Kidney (tissue), 14 donors: Measurements from ENCODE around the gene KCTD2. TPM values are rescaled to one million over a fixed set of nuclear protein-coding genes. Genes with fewer than 3 reads are reported as not detected.

ENCODE experiments used
- DNase-seq, 5 donors: peaks; one replicate each; pipeline ENCODE4 v3.0.0-alpha.2; 2013 to 2020
- FAIRE-seq: peaks from 2 replicates; lab custom pipeline; 2012; peaks lifted over from hg19 to GRCh38; lab: Jason Lieb, UNC
- H3K27ac ChIP-seq, 2 donors: one replicate each; pipeline ENCODE4 v1.7.0; 2013; ENCODE audit warnings: low read depth in 2 of 2, low read length in 2 of 2, inconsistent platforms in 1 of 2
- H3K27me3 ChIP-seq: one replicate; pipeline ENCODE4 v1.7.1; 2013; ENCODE audit warnings: low read length, inconsistent platforms; ENCODE audit not compliant: control insufficient read depth, insufficient read depth
- H3K36me3 ChIP-seq, 3 donors: one replicate each; pipeline versions ENCODE4 v1.7.0 to v1.7.1; 2013; ENCODE audit warnings: low read length in 3 of 3, control low read depth in 1 of 3, inconsistent platforms in 1 of 3; ENCODE audit not compliant: insufficient read depth in 3 of 3, control insufficient read depth in 2 of 3
- H3K4me1 ChIP-seq, 3 donors: one replicate each; pipeline versions ENCODE4 v1.7.0 to v1.7.1; 2013; ENCODE audit warnings: low read length in 3 of 3, inconsistent platforms in 1 of 3, low read depth in 1 of 3; ENCODE audit not compliant: control insufficient read depth in 2 of 3, insufficient read depth in 2 of 3
- H3K4me3 ChIP-seq, 3 donors: one replicate each; pipeline versions ENCODE4 v1.7.0 to v1.8.1; 2013; ENCODE audit warnings: low read length in 3 of 3, control low read depth in 1 of 3, inconsistent platforms in 1 of 3
- H3K9ac ChIP-seq, 3 donors: one replicate each; pipeline versions ENCODE4 v1.7.0 to v1.7.1; 2013; ENCODE audit warnings: low read length in 3 of 3, control low read depth in 1 of 3, inconsistent platforms in 1 of 3
- H3K9me3 ChIP-seq, 3 donors: one replicate each; pipeline versions ENCODE4 v1.7.0 to v1.7.1; 2013; ENCODE audit warnings: low read length in 3 of 3, control low read depth in 1 of 3, inconsistent platforms in 1 of 3; ENCODE audit not compliant: control insufficient read depth in 2 of 3, insufficient read depth in 1 of 3
- intact Hi-C: fragments of 100-400 bp; cut with DNase I; formaldehyde crosslinking; loops from one replicate; pipeline ENCODE4 v1.11.1; 2022
- polyA plus RNA-seq: library from polyadenylated mRNA; stranded (reverse); fragments of 350-450 nt; fragmentation: Illumina TruSeq; extraction: RNeasy Lipid Tissue Mini Kit (QIAGEN cat#74804); gene quantifications from one replicate; pipeline ENCODE4 v1.2.3, GENCODE V29; 2014; ENCODE audit warnings: low read depth, low replicate concordance; ENCODE audit not compliant: insufficient read depth
- total RNA-seq: library from RNA; stranded (reverse); fragmentation: NEBNext Ultra II Directional; extraction: Animal tissue kit (Norgen Biotek cat#: 25700); gene quantifications from one replicate; pipeline ENCODE4 v1.2.1, GENCODE V29; 2021
- TF ChIP-seq, protein P1 (sequence below): IDR thresholded peaks from 3 replicates; pipeline ENCODE4 v1.5.1; 2012; ENCODE audit warnings: mild to moderate bottlenecking, moderate library complexity, borderline replicate concordance; ENCODE audit not compliant: insufficient read depth; ENCODE audit errors: extremely low read depth
- donor health status: control.
- donor health status: control.
- donor health status: control.
- donor health status: control.
- donor health status: control.
- donor health status: DM: yes; HTN: yes; CAD: no.
- donor health status: Normal renal cell carcinoma (clear cell type).

Gene KCTD2
- total and polyA plus RNA-seq, 2 donors from 2014 or later = 26.0 to 30.2 TPM

DNA sequence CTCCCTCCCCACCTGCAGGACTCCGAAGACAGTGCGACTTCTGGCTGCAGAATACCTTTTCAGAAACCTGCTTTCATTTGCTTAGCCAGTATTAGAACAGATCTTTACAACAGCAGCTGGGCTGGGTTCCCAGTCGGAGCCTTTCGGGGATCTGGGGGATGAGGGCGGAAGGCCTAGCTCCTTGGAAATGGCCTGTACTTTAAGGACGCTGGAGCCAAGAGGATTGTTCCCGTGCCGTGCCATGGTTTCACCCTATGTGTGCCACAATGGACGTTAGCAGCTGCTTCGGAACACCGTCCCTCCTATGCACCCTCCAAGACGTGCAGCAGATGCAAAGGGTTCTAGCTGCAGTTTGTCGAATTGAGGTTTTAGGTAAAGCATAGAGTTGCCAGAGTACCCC is 16.2 kb downstream of the KCTD2 start:
- TF ChIP-seq, protein P1, sequence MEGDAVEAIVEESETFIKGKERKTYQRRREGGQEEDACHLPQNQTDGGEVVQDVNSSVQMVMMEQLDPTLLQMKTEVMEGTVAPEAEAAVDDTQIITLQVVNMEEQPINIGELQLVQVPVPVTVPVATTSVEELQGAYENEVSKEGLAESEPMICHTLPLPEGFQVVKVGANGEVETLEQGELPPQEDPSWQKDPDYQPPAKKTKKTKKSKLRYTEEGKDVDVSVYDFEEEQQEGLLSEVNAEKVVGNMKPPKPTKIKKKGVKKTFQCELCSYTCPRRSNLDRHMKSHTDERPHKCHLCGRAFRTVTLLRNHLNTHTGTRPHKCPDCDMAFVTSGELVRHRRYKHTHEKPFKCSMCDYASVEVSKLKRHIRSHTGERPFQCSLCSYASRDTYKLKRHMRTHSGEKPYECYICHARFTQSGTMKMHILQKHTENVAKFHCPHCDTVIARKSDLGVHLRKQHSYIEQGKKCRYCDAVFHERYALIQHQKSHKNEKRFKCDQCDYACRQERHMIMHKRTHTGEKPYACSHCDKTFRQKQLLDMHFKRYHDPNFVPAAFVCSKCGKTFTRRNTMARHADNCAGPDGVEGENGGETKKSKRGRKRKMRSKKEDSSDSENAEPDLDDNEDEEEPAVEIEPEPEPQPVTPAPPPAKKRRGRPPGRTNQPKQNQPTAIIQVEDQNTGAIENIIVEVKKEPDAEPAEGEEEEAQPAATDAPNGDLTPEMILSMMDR = no peak
- intact Hi-C loops = no loop called here
- Histone ChIP-seq H3K36me3 (peaks cover 6 to 44% (median 18%) of the 10 kb centered on the region in 3 donors), H3K9me3 (no peaks in the 10 kb centered on the region), H3K27me3 (no peaks in the 10 kb centered on the region), H3K4me3 (no peak overlapping the region), H3K4me1 (peaks cover 0 to 2% (median 0%) of the 10 kb centered on the region in 3 donors), H3K27ac (no peak overlapping the region), H3K9ac (no peak overlapping the region)
- no peak for DNase-seq
- no peak for FAIRE-seq

DNA sequence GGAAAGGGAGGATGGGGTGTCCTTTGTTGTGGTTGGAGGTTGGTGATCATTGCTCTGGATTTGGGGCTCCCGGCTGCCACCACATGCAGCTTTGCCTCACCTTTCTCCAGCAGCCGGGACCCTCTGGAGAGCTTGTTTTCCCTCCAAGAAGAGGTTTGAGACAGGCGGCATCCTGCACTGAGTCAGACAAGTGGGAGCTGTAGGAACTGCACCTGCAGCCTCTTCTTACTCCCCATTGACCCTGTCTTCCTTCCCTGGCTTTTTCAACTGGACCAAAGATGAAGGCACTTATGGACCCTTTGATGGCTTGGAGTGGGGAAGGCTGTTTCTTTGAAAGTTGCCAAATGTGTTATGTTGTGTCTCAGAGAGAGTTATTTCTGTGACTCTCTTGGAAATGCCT is 16.6 kb downstream of the KCTD2 start:
- H3K27me3 ChIP-seq = no peaks in the 10 kb centered on the region
- peaks cover 0 to 2% (median 0%) of the 10 kb centered on the region in 3 donors for H3K4me1 ChIP-seq
- no peak overlapping the region for H3K9ac ChIP-seq
- no peaks in the 10 kb centered on the region for H3K9me3 ChIP-seq
- intact Hi-C loops = no loop called here
- H3K27ac ChIP-seq = no peak overlapping the region
- DNase-seq (no peak), FAIRE-seq (no peak)
- peaks cover 6 to 44% (median 18%) of the 10 kb centered on the region in 3 donors for H3K36me3 ChIP-seq
- TF ChIP-seq, protein P1 = no peak
- no peak overlapping the region for H3K4me3 ChIP-seq

DNA sequence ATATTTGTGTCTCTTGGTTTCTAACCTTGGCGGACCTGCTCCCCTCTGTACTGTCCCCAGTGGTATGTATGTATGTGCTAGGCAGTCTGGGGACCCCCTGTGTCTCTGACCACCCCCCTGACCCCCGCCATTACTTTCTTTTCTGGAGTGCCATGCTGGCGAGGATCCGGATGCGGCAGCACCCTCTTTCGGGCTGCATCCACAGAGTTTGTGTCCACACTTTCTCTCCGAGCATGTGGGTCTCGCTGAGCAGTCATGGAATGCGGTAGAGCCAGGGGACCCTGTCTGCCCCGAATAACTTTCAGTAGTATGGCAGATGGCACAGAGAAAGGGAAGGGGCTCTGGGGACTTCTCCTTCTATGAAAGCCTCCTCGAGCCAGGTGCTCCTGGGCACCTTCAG is 17.0 kb downstream of the KCTD2 start:
- TF ChIP-seq, protein P1 = no peak
- Histone ChIP-seq H3K9me3 (no peaks in the 10 kb centered on the region), H3K4me1 (peaks cover 0 to 2% (median 0%) of the 10 kb centered on the region in 3 donors), H3K4me3 (no peak overlapping the region), H3K36me3 (peaks cover 6 to 44% (median 18%) of the 10 kb centered on the region in 3 donors), H3K27me3 (no peaks in the 10 kb centered on the region), H3K9ac (no peak overlapping the region), H3K27ac (no peak overlapping the region)
- no peak for FAIRE-seq
- intact Hi-C loops = no loop called here
- DNase-seq = no peak

DNA sequence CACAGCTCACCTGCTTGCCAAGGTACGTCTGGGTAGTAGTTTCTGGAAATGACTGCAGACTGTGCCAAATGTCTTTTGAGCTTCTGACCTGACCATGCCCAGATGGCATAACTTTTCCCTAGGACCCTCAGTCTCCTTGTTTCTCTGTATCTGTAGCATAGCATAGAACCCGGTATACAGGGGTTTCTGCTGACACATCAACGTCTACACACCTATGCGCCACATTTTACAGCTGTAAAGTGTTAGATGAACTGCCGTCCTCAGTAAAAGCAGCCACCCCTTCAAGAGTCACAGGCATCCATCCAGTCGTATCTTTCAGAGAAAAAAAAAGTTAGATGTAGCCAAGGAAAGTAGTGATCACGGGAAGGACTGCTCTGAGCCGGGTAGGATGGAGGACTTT is 17.4 kb downstream of the KCTD2 start:
- Histone ChIP-seq H3K4me1 (peaks cover 0 to 2% (median 0%) of the 10 kb centered on the region in 3 donors), H3K36me3 (peaks cover 6 to 41% (median 17%) of the 10 kb centered on the region in 3 donors), H3K27me3 (no peaks in the 10 kb centered on the region), H3K9me3 (no peaks in the 10 kb centered on the region), H3K9ac (no peak overlapping the region), H3K27ac (no peak overlapping the region), H3K4me3 (no peak overlapping the region)
- DNase-seq = no peak
- intact Hi-C loops = no loop called here
- FAIRE-seq = no peak
- TF ChIP-seq, protein P1 = no peak
